Activated naive CD4-positive, alpha-beta T cell treated with anti-CD3 and anti-CD28 coated beads, Interleukin-2, amount 50 U/mL, for 24 hours (primary cell): Measurements from ENCODE around the gene FIGLA.
"Not testable (repeated sequence)": the region's sequence is repeated elsewhere in the genome, so short reads cannot be mapped to it uniquely, and the experiment has no call there.

ENCODE experiments used
- H3K27ac Mint-ChIP-seq: one replicate; pipeline ENCODE4 v1.8.0; 2021; ENCODE audit warnings: mild to moderate bottlenecking, mixed read lengths
- H3K27me3 Mint-ChIP-seq: one replicate; pipeline ENCODE4 v1.8.0; 2021; ENCODE audit warnings: mixed read lengths
- H3K36me3 Mint-ChIP-seq: one replicate; pipeline ENCODE4 v1.8.0; 2021; ENCODE audit warnings: mixed read lengths
- H3K4me1 Mint-ChIP-seq: one replicate; pipeline ENCODE4 v1.8.0; 2021; ENCODE audit warnings: mixed read lengths
- H3K4me3 Mint-ChIP-seq: one replicate; pipeline ENCODE4 v1.8.0; 2021; ENCODE audit warnings: mild to moderate bottlenecking, mixed read lengths
- H3K9me3 Mint-ChIP-seq: one replicate; pipeline ENCODE4 v1.8.0; 2021; ENCODE audit warnings: mixed read lengths

Gene FIGLA

DNA sequence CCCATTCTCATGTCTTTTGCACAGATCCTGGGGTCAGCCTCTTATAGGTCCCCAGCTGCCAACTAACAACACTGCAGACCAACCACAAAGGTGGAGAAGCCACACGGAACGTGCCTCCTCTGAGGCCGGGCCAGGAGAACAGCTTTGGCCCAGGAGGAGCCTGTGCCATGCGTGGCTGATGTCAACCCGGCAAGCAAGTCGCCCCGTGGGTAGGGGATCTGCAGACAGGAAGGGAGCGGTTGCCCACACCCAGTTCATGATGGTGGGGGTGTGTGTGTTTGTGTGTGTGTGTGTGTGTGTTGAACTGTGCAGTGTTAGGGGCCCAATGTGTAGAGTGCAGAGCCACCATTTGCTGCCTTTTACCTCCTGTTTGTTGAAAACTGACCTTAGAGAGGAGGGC, 32.4 kb upstream of the FIGLA start:
- Mint-ChIP-seq H3K4me3 (no peak overlapping the region), H3K9me3 (no peaks in the 10 kb centered on the region), H3K27me3 (no peaks in the 10 kb centered on the region), H3K4me1 (peaks cover 15% of the 10 kb centered on the region), H3K36me3 (no peaks in the 10 kb centered on the region), H3K27ac (no peak overlapping the region)

DNA sequence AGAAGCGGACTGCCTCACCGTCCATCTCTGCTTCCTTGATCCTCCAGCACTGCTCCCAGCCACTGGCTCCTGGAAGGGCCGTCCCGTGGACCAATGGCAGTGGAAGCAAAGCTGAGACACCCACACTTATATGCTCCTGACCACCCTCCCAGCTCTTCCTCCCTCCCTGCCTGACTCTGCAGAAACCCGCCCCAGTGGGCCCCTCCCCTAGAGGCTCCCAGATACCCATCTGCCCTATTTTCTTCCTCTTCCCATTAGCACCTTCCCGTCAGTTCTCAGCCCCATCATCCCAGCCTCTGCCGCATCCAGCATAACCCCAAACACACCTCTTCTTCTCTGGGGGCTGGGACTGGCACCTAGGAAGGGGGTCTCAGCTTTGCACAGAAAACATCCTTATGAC, 30.1 kb upstream of the FIGLA start, which contains the start of gene CLEC4F:
Gene CLEC4F (minus strand): TSS at position 101 of the 400 bp plus-strand sequence. CDS start 76 bp downstream, at position 25.
- Mint-ChIP-seq H3K36me3 (no peaks in the 10 kb centered on the region), H3K27me3 (no peaks in the 10 kb centered on the region), H3K4me3 (no peak within 1 kb of the TSS), H3K27ac (no peak within 1 kb of the TSS), H3K4me1 (no peaks in the 10 kb centered on the region), H3K9me3 (no peaks in the 10 kb centered on the region)

DNA sequence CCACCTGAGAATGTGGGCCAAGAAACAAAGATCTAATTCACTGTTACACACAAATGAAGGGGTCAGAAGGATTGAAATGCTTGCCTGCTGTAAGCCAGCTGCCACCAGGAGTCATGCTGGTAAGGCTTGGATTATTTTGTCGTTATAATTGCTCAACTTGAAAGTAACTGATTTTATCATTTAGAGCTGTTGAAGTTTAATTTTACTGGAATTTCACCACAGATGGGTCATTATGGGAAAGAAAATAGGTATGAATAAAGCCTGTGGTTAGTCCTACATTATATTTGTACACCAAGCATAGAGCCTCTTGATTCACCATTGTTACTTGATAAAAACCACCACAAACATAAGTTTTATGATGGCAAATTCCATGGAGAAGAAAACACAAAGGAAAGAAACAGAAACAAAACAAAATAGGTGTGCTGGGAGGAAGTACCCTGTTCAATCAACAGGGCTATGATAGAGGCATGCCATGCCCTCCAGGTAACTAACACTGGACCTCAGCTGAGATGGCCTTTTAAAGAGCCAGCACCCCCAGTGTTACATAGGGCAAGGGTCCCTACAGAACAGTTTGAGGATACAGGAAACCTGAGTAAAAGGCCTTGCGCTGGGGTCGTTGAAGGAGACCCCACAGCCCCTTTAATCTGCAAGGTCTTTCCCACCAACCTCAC, 27.0 kb upstream of the FIGLA start:
- H3K27me3 Mint-ChIP-seq = no peaks in the 10 kb centered on the region
- no peak overlapping the region for H3K4me3 Mint-ChIP-seq
- H3K36me3 Mint-ChIP-seq = no peaks in the 10 kb centered on the region
- no peaks in the 10 kb centered on the region for H3K9me3 Mint-ChIP-seq
- H3K4me1 Mint-ChIP-seq = no peaks in the 10 kb centered on the region
- H3K27ac Mint-ChIP-seq = no peak overlapping the region

DNA sequence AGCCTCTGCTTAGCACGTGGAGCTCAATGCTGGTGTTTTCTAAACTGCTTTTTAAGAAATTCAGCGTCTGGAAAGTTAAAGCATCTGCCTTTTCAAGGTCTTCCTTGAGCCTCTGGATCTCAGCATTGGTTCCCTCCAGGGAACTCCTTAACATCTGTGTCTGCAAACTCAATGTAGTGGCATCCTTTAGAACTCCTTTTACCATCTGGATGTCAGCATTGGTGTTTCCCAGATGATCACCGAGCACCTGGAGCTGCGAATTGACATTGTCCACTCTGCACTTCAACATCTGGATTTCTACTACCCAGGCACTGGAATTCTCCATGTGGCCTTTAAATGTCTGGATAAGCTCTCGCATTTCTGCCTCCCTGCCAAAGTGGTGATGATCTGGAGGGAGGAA, 26.3 kb upstream of the FIGLA start:
- no peaks in the 10 kb centered on the region for H3K9me3 Mint-ChIP-seq
- H3K27me3 Mint-ChIP-seq = no peaks in the 10 kb centered on the region
- no peaks in the 10 kb centered on the region for H3K4me1 Mint-ChIP-seq
- no peak overlapping the region for H3K4me3 Mint-ChIP-seq
- H3K36me3 Mint-ChIP-seq = no peaks in the 10 kb centered on the region
- no peak overlapping the region for H3K27ac Mint-ChIP-seq

GRCh38 chr2:70808983-70809958, 18.8 kb upstream of the FIGLA start:
- no peak overlapping the region for H3K4me3 Mint-ChIP-seq
- no peak overlapping the region for H3K27ac Mint-ChIP-seq
- no peaks in the 10 kb centered on the region for H3K36me3 Mint-ChIP-seq
- no peaks in the 10 kb centered on the region for H3K9me3 Mint-ChIP-seq
- H3K27me3 Mint-ChIP-seq = no peaks in the 10 kb centered on the region
- no peaks in the 10 kb centered on the region for H3K4me1 Mint-ChIP-seq

GRCh38 chr2:70807828-70808118, 17.3 kb upstream of the FIGLA start:
- Mint-ChIP-seq H3K9me3 (no peaks in the 10 kb centered on the region), H3K4me3 (no peak overlapping the region), H3K27me3 (no peaks in the 10 kb centered on the region), H3K4me1 (no peaks in the 10 kb centered on the region), H3K36me3 (no peaks in the 10 kb centered on the region), H3K27ac (no peak overlapping the region)

GRCh38 chr2:70807102-70807827, 16.8 kb upstream of the FIGLA start:
- H3K9me3 Mint-ChIP-seq = no peaks in the 10 kb centered on the region
- no peaks in the 10 kb centered on the region for H3K4me1 Mint-ChIP-seq
- H3K27me3 Mint-ChIP-seq = no peaks in the 10 kb centered on the region
- no peak overlapping the region for H3K4me3 Mint-ChIP-seq
- H3K36me3 Mint-ChIP-seq = no peaks in the 10 kb centered on the region
- H3K27ac Mint-ChIP-seq = no peak overlapping the region

- no peaks in the 10 kb centered on the region for H3K9me3 Mint-ChIP-seq
- H3K4me3 Mint-ChIP-seq = no peak overlapping the region
- no peaks in the 10 kb centered on the region for H3K27me3 Mint-ChIP-seq
- no peaks in the 10 kb centered on the region for H3K36me3 Mint-ChIP-seq
- H3K4me1 Mint-ChIP-seq = no peaks in the 10 kb centered on the region
- H3K27ac Mint-ChIP-seq = no peak overlapping the region
Observed at GRCh38 chr2:70806620-70807019, 16.2 kb upstream of the FIGLA start.

DNA sequence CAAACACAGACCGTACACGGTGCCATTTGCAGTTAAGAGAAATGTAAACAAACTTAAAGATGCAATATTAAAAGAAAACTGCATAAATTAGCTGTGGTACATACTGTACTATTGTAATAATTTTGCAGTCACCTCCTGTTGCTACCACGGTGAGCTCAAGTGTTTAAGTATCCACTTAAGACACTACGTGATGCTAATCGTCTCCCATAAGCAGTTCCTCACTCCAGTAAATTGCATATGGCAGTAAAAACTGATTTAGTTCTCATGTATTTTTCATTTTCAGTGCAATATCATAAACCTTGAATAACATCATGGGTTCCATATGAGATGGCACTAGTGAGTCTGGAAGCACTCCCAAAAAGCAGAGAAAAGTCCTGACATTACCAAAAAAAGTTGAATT, 15.6 kb upstream of the FIGLA start:
- H3K4me3 Mint-ChIP-seq = no peak overlapping the region
- no peak overlapping the region for H3K27ac Mint-ChIP-seq
- no peaks in the 10 kb centered on the region for H3K36me3 Mint-ChIP-seq
- no peaks in the 10 kb centered on the region for H3K4me1 Mint-ChIP-seq
- H3K9me3 Mint-ChIP-seq = no peaks in the 10 kb centered on the region
- no peaks in the 10 kb centered on the region for H3K27me3 Mint-ChIP-seq

GRCh38 chr2:70801607-70802263, 11.3 kb upstream of the FIGLA start:
- H3K36me3 Mint-ChIP-seq = no peaks in the 10 kb centered on the region
- H3K27ac Mint-ChIP-seq = no peak overlapping the region
- peaks cover 7% of the 10 kb centered on the region for H3K9me3 Mint-ChIP-seq
- no peaks in the 10 kb centered on the region for H3K4me1 Mint-ChIP-seq
- H3K4me3 Mint-ChIP-seq = no peak overlapping the region
- peaks cover 2% of the 10 kb centered on the region for H3K27me3 Mint-ChIP-seq

GRCh38 chr2:70799706-70800105, 9.3 kb upstream of the FIGLA start:
- Mint-ChIP-seq H3K4me3 (no peak overlapping the region), H3K36me3 (no peaks in the 10 kb centered on the region), H3K27ac (no peak overlapping the region), H3K27me3 (peaks cover 2% of the 10 kb centered on the region), H3K9me3 (peaks cover 7% of the 10 kb centered on the region), H3K4me1 (no peaks in the 10 kb centered on the region)

- H3K27ac Mint-ChIP-seq, H3K9me3 Mint-ChIP-seq, H3K36me3 Mint-ChIP-seq, H3K27me3 Mint-ChIP-seq, H3K4me3 Mint-ChIP-seq, H3K4me1 Mint-ChIP-seq: not testable (repeated sequence)
Observed at GRCh38 chr2:70797996-70798395, 7.6 kb upstream of the FIGLA start.

GRCh38 chr2:70797506-70797905, 7.1 kb upstream of the FIGLA start:
- no peak overlapping the region for H3K4me3 Mint-ChIP-seq
- H3K4me1 Mint-ChIP-seq = no peaks in the 10 kb centered on the region
- H3K27me3 Mint-ChIP-seq = peaks cover 7% of the 10 kb centered on the region
- peaks cover 7% of the 10 kb centered on the region for H3K9me3 Mint-ChIP-seq
- H3K27ac Mint-ChIP-seq = no peak overlapping the region
- no peaks in the 10 kb centered on the region for H3K36me3 Mint-ChIP-seq

- H3K4me1 Mint-ChIP-seq = no peaks in the 10 kb centered on the region
- peaks cover 15% of the 10 kb centered on the region for H3K27me3 Mint-ChIP-seq
- no peak overlapping the region for H3K27ac Mint-ChIP-seq
- H3K4me3 Mint-ChIP-seq = no peak overlapping the region
- peaks cover 7% of the 10 kb centered on the region for H3K9me3 Mint-ChIP-seq
- no peaks in the 10 kb centered on the region for H3K36me3 Mint-ChIP-seq
Observed at GRCh38 chr2:70796262-70796661, 5.8 kb upstream of the FIGLA start.

DNA sequence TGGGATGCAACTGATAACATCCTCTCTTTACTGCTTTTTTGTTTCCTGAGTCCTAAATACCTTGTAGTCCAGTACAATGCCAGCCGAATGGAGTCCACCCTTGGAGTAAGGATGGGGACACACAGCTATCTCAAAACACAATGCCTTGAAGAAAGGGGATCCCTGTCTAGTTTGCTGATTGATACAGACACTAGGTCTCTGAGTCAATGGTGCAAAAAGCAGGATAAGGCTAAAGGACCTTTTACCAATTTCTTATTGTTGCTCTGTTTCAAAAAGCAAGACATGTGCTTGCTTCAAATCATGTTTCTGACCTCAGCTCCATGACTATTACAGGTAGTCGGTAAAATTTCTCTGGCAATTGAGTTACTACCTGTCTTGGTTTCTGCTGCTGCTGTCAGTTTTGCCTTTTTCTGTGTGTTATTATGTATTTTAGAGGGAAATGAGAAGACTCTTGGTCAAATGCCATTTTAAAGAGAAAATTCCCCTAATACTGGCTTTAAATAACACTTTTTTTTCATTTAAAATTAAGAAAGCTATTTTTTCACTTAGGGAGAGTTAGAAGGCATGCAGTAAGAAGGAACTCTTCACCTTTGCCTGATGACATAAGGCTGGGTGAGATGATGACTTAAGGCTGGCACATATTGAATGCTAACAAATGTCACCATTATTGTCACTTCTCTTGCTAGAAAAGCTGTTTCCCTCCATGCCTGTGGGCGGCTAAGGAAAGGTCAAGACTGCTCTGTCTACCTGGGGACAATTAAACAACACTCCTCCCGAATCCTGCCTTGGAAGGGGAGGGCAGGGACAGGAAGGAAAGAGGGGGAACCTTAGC, 4.9 kb upstream of the FIGLA start:
- H3K9me3 Mint-ChIP-seq = peaks cover 7% of the 10 kb centered on the region
- no peaks in the 10 kb centered on the region for H3K36me3 Mint-ChIP-seq

More for the DNA sequence above, 4.9 kb upstream of the FIGLA start:
- H3K4me1 Mint-ChIP-seq = peaks cover 3% of the 10 kb centered on the region
- H3K27me3 Mint-ChIP-seq = peaks cover 20% of the 10 kb centered on the region
- no peak overlapping the region for H3K4me3 Mint-ChIP-seq
- no peak overlapping the region for H3K27ac Mint-ChIP-seq
